SK-N-SH (cell line): Measurements from ENCODE around the gene HIPK3. TPM values are rescaled to one million over a fixed set of nuclear protein-coding genes. Genes with fewer than 3 reads are reported as not detected.

Source experiments
- CTCF ChIA-PET: fragments of 300-600, 350-600 bp; formaldehyde crosslinking; extraction: SDS; loops from one replicate; lab custom pipeline; 2021; lab: Yijun Ruan, JAX
- POLR2A ChIA-PET: fragments of 350-600 bp; sonication (Branson Sonifier 250); formaldehyde crosslinking; extraction: SDS; loops from one replicate; lab custom pipeline; 2020; ENCODE audit warnings: antibody characterized with exemption, inconsistent platforms; lab: Yijun Ruan, JAX
- DNase-seq: peaks from one replicate; pipeline ENCODE4 v3.0.0; 2012
- H2AFZ ChIP-seq: fragments of 200-600 bp; sonication (generic); 2 replicates; pipeline ENCODE4 v1.8.1; 2016; ENCODE audit warnings: antibody characterized with exemption, mild to moderate bottlenecking, low read depth
- H3F3A ChIP-seq: fragments of 200-600 bp; sonication (generic); replicated peaks from 2 replicates; pipeline ENCODE3; 2016; ENCODE audit warnings: antibody characterized with exemption, mild to moderate bottlenecking; ENCODE audit not compliant: insufficient read depth
- H3K27ac ChIP-seq, 2 experiments: fragments of 200-500 bp in 1 of 2; fragments of 200-600 bp in 1 of 2; sonication (Bioruptor generic) in 1 of 2; sonication (generic), shearing (Covaris generic) in 1 of 2; 2 replicates each; pipeline versions ENCODE4 v1.5.1 to v1.6.1; 2014 to 2016; ENCODE audit warnings: low read depth in 2 of 2, inconsistent platforms in 1 of 2, low read length in 1 of 2, mild to moderate bottlenecking in 1 of 2, mixed read lengths in 1 of 2
- H3K27me3 ChIP-seq: fragments of 200-600 bp; sonication (generic), shearing (Covaris generic); 2 replicates; pipeline ENCODE4 v1.6.1; 2016; ENCODE audit warnings: mixed run types; ENCODE audit not compliant: insufficient read depth
- H3K36me3 ChIP-seq, 2 experiments: fragments of 200-500 bp in 1 of 2; fragments of 200-600 bp in 1 of 2; sonication (Bioruptor generic) in 1 of 2; sonication (generic) in 1 of 2; replicated peaks in 1 of 2; 2 replicates each; pipeline versions ENCODE3 to v1.5.1; 2014 to 2016; ENCODE audit warnings: low read length in 1 of 2, mild to moderate bottlenecking in 1 of 2; ENCODE audit not compliant: insufficient read depth in 2 of 2, control insufficient read depth in 1 of 2
- H3K4me1 ChIP-seq, 2 experiments: fragments of 200-500 bp in 1 of 2; fragments of 200-600 bp in 1 of 2; sonication (Bioruptor generic) in 1 of 2; sonication (generic), shearing (Covaris generic) in 1 of 2; 2 replicates each; pipeline versions ENCODE4 v1.5.1 to v1.6.1; 2014 to 2016; ENCODE audit warnings: low read depth in 1 of 2, low read length in 1 of 2, mixed run types in 1 of 2; ENCODE audit not compliant: insufficient read depth in 2 of 2, control insufficient read depth in 1 of 2
- H3K4me2 ChIP-seq: fragments of 200-600 bp; sonication (generic), shearing (Covaris generic); 2 replicates; pipeline ENCODE4 v1.6.1; 2017; ENCODE audit warnings: mixed run types
- H3K4me3 ChIP-seq, 2 experiments: fragments of 200-500 bp in 1 of 2; fragments of 200-600 bp in 1 of 2; sonication (Bioruptor generic) in 1 of 2; sonication (generic), shearing (Covaris generic) in 1 of 2; 2 replicates each; pipeline versions ENCODE4 v1.5.1 to v1.8.1; 2014 to 2016; ENCODE audit warnings: low read depth in 2 of 2, inconsistent platforms in 1 of 2, low read length in 1 of 2, mild to moderate bottlenecking in 1 of 2, mixed read lengths in 1 of 2, moderate library complexity in 1 of 2
- H3K79me2 ChIP-seq: fragments of 200-600 bp; sonication (generic); 2 replicates; pipeline ENCODE4 v1.8.1; 2017; ENCODE audit warnings: mild to moderate bottlenecking; ENCODE audit not compliant: insufficient read depth
- H3K9ac ChIP-seq: fragments of 200-600 bp; sonication (generic); 2 replicates; pipeline ENCODE4 v1.6.1; 2017; ENCODE audit warnings: mixed run types
- H3K9me2 ChIP-seq: fragments of 200-600 bp; sonication (generic); 2 replicates; pipeline ENCODE4 v1.6.1; 2017; ENCODE audit warnings: mixed run types
- H3K9me3 ChIP-seq: fragments of 200-600 bp; sonication (generic); 2 replicates; pipeline ENCODE4 v1.6.1; 2017; ENCODE audit warnings: mixed run types, mild to moderate bottlenecking, moderate library complexity
- H4K20me1 ChIP-seq: fragments of 200-600 bp; sonication (generic); 2 replicates; pipeline ENCODE4 v1.6.1; 2017; ENCODE audit warnings: mild to moderate bottlenecking, mixed run types; ENCODE audit not compliant: insufficient read depth
- CHD2 ChIP-seq: fragments of 150-350 bp; IDR thresholded peaks from 2 replicates; pipeline ENCODE4 v1.6.1; 2018; ENCODE audit warnings: low read length; ENCODE audit not compliant: partially characterized antibody
- CTCF ChIP-seq: fragments of 200-600 bp; sonication (generic); IDR thresholded peaks from 2 replicates; pipeline ENCODE4 v1.6.1; 2017; ENCODE audit warnings: antibody characterized with exemption, mild to moderate bottlenecking, moderate library complexity
- EP300 ChIP-seq, 2 experiments: IDR thresholded peaks; 2 replicates each; pipeline versions ENCODE4 v1.4.0 to v1.6.1; 2012; ENCODE audit warnings: borderline replicate concordance in 1 of 2, low read depth in 1 of 2, low read length in 1 of 2
- FOXM1 ChIP-seq: IDR thresholded peaks from 2 replicates; pipeline ENCODE4 v1.4.0; 2012; ENCODE audit warnings: low read depth, mild to moderate bottlenecking
- MXI1 ChIP-seq: IDR thresholded peaks from 2 replicates; pipeline ENCODE4 v1.6.1; 2012; ENCODE audit warnings: mild to moderate bottlenecking, low read depth, low read length, improper control_type of control experiment
- NRF1 ChIP-seq: IDR thresholded peaks from 2 replicates; pipeline ENCODE4 v1.6.1; 2012; ENCODE audit warnings: low read depth, mild to moderate bottlenecking, low read length
- POLR2AphosphoS5 ChIP-seq: IDR thresholded peaks from 2 replicates; pipeline ENCODE4 v1.6.1; 2012; ENCODE audit warnings: low read depth, low read length
- RAD21 ChIP-seq: IDR thresholded peaks from 2 replicates; pipeline ENCODE4 v1.6.1; 2012; ENCODE audit warnings: mild to moderate bottlenecking, low read length
- RCOR1 ChIP-seq: fragments of 150-350 bp; IDR thresholded peaks from 2 replicates; pipeline ENCODE4 v1.6.1; 2017; ENCODE audit warnings: antibody characterized with exemption, low read length
- RFX5 ChIP-seq: IDR thresholded peaks from 2 replicates; pipeline ENCODE4 v1.6.1; 2012; ENCODE audit warnings: mild to moderate bottlenecking, improper control_type of control experiment, low read length
- SMC3 ChIP-seq: IDR thresholded peaks from 2 replicates; pipeline ENCODE4 v1.6.1; 2012; ENCODE audit warnings: low read depth, low read length, improper control_type of control experiment
- TCF12 ChIP-seq: IDR thresholded peaks from 2 replicates; pipeline ENCODE4 v1.4.0; 2012
- TEAD4 ChIP-seq: IDR thresholded peaks from 2 replicates; pipeline ENCODE4 v1.4.0; 2012; ENCODE audit warnings: mild to moderate bottlenecking, borderline replicate concordance; ENCODE audit not compliant: insufficient read depth
- polyA plus RNA-seq, 3 experiments: library from polyadenylated mRNA; depleted of rRNA; stranded (reverse); fragments of >200 nt; gene quantifications; 2 replicates each; pipeline ENCODE4 v1.2.3, GENCODE V29; 2012
- TF ChIP-seq, protein P1 (sequence below): IDR thresholded peaks from 2 replicates; pipeline ENCODE4 v1.4.0; 2012; ENCODE audit warnings: low read depth, borderline replicate concordance
- TF ChIP-seq, protein P2 (sequence below): fragments of 150-350 bp; IDR thresholded peaks from 2 replicates; pipeline ENCODE4 v1.6.1; 2017; ENCODE audit warnings: antibody characterized with exemption, low read length, low read depth, borderline replicate concordance

HIPK3 gene
- polyA plus RNA-seq, 1 of the 3 experiments (the other 2 are of a cell fraction) = 5.2 TPM

DNA sequence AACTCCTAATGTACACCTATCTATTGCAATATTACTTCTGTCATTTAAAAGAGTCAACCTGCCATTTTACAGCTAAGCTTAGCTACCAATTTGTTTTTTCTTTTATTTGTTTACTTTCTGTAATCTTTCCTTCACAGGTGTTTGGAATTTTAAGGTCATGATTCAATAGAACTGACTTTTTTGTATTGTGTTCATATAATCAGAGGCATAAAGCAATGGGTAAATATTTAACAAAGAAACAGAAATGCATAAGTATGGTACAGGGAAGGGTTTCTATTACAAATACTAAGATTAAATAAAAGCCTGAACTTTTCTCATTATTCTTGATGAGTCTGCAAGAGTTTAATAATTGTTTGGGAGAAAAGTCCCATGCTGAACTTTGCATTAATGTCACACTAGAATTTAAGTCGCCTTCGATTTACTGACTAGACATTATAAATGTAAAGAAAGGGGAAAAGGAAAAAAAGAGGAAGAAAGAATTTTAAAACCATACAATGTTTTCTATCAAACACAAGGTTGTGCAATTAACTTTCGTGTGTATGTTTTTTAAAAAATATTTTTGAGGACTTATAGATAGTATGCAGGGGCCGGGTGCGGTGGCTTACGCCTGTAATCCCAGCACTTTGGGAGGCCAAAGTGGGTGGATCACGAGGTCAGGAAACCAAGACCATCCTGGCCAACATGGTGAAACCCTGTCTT, 35.0 kb upstream of the HIPK3 start (continued):
- TF ChIP-seq, protein P1, sequence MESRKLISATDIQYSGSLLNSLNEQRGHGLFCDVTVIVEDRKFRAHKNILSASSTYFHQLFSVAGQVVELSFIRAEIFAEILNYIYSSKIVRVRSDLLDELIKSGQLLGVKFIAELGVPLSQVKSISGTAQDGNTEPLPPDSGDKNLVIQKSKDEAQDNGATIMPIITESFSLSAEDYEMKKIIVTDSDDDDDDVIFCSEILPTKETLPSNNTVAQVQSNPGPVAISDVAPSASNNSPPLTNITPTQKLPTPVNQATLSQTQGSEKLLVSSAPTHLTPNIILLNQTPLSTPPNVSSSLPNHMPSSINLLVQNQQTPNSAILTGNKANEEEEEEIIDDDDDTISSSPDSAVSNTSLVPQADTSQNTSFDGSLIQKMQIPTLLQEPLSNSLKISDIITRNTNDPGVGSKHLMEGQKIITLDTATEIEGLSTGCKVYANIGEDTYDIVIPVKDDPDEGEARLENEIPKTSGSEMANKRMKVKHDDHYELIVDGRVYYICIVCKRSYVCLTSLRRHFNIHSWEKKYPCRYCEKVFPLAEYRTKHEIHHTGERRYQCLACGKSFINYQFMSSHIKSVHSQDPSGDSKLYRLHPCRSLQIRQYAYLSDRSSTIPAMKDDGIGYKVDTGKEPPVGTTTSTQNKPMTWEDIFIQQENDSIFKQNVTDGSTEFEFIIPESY = no peak
- no peak for TF ChIP-seq RAD21
- TF ChIP-seq, all 33 proteins: peak for 0

- H3F3A ChIP-seq = no peaks in the 10 kb centered on the region
- ChIA-PET POLR2A (no interaction called here), CTCF (no interaction called here)
- no peaks in the 10 kb centered on the region for H3K79me2 ChIP-seq
- H3K27me3 ChIP-seq = no peaks in the 10 kb centered on the region
- DNase-seq = no peak
- no peak overlapping the region for H2AFZ ChIP-seq
- no peaks in the 10 kb centered on the region for H3K4me1 ChIP-seq
- H3K9ac ChIP-seq = no peak overlapping the region
- H3K9me3 ChIP-seq = no peaks in the 10 kb centered on the region
- H3K4me3 ChIP-seq = no peak overlapping the region
- H3K4me2 ChIP-seq = no peak overlapping the region
- TF ChIP-seq NRF1 (no peak), MXI1 (no peak), POLR2AphosphoS5 (no peak), RFX5 (no peak), CHD2 (no peak), EP300 (IDR thresholded peaks at IDR 0.05; ENCODE audit: borderline replicate concordance in 1 of 2, low read depth in 1 of 2, low read length in 1 of 2) (no peak), FOXM1 (no peak), CTCF (no peak), TCF12 (no peak), RAD21 (no peak), SMC3 (no peak), RCOR1 (no peak), TEAD4 (no peak)
- TF ChIP-seq, protein P1 = no peak
- TF ChIP-seq, protein P2, sequence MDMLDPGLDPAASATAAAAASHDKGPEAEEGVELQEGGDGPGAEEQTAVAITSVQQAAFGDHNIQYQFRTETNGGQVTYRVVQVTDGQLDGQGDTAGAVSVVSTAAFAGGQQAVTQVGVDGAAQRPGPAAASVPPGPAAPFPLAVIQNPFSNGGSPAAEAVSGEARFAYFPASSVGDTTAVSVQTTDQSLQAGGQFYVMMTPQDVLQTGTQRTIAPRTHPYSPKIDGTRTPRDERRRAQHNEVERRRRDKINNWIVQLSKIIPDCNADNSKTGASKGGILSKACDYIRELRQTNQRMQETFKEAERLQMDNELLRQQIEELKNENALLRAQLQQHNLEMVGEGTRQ = no peak
- TF ChIP-seq, all 33 proteins: peak for 0
- no peaks in the 10 kb centered on the region for H4K20me1 ChIP-seq
- H3K36me3 ChIP-seq = no peaks in the 10 kb centered on the region
- no peaks in the 10 kb centered on the region for H3K9me2 ChIP-seq
- no peak overlapping the region for H3K27ac ChIP-seq
These were observed 31.8 kb upstream of the HIPK3 start for GRCh38 chr11:33225371-33225770.
